Right renal pelvis (tissue), 4 donors: ENCODE measurements around the gene LDB2. TPM values are rescaled to one million over a fixed set of nuclear protein-coding genes. Genes with fewer than 3 reads are reported as not detected.

Experiments used
- DNase-seq, 4 donors: peaks; one replicate each; pipeline ENCODE4 v3.0.0-alpha.2; 2013; ENCODE audit warnings: low read depth in 4 of 4, low spot score in 3 of 4, missing footprints in 1 of 4
- polyA plus RNA-seq, 4 donors: library from polyadenylated mRNA; unstranded; fragments of 120-200 nt; gene quantifications; one replicate each; pipeline ENCODE4 v1.2.1, GENCODE V29; 2013; ENCODE audit not compliant: insufficient read length in 4 of 4

Gene LDB2
- polyA plus RNA-seq, 4 donors: 84.4 to 109 (median 108) TPM

GRCh38 chr4:16608611-16609125 is 289.8 kb downstream of the LDB2 start:
- no peak for DNase-seq

DNA sequence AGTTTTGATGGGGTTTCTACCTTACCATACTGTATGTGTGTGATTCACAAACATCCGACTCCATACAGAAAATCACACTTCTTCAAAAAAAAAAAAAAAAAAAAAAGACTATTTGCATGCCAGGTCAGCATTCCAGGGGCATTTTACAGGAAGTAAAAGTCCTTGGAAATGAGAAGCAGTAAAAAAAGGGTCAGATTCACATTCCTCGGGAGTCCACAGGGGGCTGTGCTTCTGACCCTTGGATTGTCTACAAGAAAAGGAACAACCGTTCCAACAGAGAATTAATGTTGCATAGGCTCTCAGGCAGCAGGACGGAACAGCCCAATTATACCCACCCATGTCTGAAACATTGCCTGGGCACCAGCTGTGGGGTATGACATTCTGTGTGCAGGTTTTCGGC is 290.3 kb downstream of the LDB2 start:
- no peak for DNase-seq

DNA sequence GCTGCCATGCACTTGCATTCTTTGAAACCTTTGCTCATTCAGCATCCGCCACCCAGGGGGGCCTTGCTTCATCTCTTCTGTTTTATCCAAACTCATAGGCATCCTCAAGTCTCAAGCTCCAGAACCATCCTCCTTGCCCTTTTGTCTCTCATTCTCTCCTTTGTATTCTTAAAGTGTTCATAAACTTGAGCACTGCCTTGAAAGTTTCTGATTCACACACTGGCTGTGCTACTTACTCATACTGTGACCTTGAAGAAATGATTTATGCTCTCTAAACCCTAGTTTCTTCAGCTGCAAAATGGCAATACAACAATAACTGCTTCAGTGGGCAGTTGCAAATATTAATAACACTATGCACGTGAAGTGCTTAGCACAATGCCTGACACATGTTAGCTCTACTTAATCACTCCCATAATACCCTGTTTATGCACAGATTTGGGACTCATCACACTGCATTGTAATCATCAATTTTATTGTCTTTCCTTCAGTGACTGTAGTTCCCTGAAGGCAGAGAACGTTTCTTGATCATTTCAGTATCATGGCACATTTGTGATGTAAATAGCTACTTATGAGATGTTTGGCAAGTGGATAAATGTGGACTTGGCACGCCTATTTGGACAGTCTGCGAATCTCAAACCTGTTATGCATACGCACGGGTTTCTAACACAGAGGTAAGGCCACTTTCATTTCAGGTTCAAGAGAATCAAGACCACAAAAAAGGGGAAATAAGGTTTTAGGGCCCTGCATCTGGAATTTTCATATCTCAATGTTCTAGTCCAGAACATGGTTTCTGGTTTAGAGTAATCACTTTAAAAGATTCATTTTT is 291.0 kb downstream of the LDB2 start:
- DNase-seq: no peak

DNA sequence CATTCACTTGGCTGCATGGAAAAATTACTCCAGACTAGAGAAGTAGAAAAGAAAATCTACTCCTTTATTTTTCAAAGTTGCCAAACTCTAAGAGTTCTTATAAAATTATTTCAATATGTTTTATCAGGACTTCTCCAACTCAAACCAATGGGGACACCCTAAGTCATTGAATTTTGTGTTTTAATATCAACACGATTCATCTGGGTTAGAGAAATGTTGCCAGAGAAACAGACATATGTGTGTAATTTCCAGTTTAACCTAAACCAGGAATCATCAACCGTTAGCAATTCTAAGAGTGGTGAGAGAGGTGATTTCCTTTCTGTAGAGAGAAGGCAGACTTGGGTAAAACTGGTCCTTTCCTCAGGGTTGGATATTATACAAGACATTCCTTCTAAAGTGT is 291.8 kb downstream of the LDB2 start:
- DNase-seq: no peak

GRCh38 chr4:16603178-16603577 is 295.3 kb downstream of the LDB2 start:
- no peak for DNase-seq

- DNase-seq: no peak
These were observed 299.7 kb downstream of the LDB2 start for GRCh38 chr4:16598597-16599206.

DNA sequence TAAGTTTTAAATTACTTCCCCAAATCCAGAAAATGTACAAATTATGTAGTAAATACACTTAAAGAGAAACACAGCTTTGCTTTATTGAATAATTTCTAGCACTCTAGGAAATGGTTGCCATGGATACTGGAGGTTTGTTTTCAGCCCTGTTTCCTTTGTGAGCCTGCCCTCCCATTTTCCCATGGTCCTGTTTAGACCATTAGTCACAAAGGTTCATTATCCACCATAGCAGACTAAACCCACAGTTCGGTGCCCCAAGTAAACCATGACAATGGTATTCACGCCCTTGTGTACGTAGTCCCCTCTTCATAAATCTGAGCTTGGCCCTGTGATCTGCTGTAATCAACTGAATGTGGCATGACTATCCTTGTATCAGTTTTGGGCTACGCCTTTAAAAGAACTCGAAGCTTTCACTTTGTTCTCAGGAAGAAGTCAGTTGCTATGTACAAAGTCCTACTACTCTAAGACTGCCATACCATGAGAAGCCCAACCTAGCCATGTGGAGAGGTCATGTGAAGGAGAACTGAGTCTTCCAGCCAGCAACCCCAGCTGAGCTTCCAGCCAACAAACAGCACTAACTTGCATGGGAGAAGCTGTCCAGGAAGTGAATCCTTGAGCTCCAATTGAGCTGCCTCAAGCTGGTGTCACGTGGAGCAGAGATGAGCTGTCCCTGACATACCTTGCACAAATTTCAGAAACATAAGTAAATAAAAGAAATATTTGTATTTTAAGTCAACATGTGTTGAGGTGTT is 300.4 kb downstream of the LDB2 start:
- no peak for DNase-seq

DNA sequence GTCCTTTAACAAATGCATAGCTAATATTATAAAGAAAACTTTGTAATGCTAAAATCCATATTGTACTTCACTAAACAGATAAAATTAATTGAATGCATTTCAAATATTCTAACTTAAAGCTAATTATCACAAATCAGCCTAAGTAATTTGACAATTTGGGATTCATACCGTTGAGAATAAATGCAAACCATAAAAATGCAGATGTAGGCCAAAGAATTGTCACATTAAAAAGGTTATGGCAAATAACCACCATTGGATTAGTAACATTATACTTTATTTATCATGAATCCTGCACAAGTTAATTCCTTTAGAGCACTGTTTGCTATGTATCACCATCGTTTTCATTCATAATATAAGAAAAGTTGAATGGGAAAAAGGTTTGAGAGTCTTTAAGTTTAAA is 301.0 kb downstream of the LDB2 start:
- DNase-seq: no peak

GRCh38 chr4:16596267-16596666 is 302.2 kb downstream of the LDB2 start:
- no peak for DNase-seq

- no peak for DNase-seq
These were observed 304.3 kb downstream of the LDB2 start for GRCh38 chr4:16594128-16594527.

DNA sequence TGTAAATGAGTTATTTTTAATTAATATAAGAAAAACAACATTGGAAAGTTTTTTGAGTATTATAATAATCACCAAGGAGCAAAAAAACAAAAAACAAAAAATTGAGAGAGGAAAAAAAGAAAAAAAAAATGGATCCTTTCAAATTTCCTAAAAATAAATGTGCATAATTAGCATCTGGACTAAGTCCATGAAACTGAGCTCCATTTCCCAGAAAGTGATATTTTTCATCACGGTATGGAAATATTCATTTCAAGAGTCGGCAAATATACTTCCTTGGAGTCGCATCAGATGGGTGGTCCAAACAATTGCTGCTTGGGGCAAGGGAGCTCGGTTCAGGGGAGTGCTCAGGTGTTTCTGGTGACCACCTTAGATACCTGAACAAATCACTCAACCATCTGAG is 305.1 kb downstream of the LDB2 start:
- DNase-seq: no peak

GRCh38 chr4:16591272-16591826 is 307.1 kb downstream of the LDB2 start:
- DNase-seq: no peak

DNA sequence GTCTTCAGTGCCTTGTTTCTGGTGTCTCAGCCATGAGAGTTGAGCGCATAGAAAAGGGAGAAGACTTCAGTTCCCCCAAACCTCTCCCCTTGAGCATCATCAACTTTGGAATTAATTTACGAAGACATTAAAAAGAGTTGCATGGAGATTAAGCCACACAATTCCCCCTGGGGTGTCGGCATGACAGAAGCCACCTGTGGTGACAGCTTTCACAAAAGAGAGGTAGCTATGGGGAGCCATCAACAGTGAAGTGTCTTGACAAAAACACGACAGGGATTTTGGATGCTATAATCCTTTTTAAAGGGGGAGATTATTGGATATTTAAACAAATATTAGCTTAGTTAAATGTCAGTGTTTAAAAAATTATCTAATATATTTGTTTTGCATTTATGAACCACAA is 307.6 kb downstream of the LDB2 start:
- DNase-seq: no peak

GRCh38 chr4:16588651-16589050 is 309.8 kb downstream of the LDB2 start:
- DNase-seq: no peak

DNA sequence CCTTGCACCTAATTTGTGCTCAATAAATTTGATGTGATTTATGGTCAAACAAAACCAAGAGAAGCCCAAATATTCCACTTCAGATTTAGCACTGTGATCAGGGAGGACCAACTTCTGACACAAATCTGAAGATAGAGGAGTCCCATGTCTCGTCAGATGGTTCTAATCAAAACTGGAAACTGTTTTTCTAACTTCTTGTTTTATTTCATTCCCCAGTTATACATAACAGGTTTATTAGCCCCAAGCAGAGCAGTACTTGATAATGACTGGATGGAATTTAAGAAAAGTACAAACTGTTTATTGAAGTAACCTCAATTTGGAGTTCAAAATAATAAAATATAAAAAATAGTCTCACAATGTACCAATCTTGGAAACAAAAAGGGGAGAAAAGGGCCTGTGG is 310.3 kb downstream of the LDB2 start:
- DNase-seq: no peak

DNA sequence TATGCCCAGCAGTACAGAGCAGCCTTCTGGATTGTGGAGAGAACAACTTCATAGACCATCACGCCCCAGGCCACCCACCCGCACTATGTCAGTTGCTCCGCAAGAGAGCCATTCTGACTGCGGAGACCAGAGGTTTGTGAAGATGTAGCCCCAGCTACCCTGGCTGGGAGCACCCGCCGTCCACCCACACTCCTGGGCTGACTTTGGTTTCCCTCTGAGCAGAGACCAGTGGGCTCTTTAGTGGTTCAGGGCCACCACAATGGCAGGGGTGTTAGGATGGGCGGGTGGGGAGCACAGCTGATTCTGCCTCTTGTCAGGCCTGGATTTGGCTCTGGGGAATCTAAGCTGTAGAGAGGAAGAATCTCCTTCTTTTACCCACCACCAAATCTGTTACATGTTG is 313.4 kb downstream of the LDB2 start:
- DNase-seq: no peak

- DNase-seq: no peak
These were observed 314.7 kb downstream of the LDB2 start for GRCh38 chr4:16583764-16584163.

GRCh38 chr4:16582526-16582925 is 315.9 kb downstream of the LDB2 start:
- DNase-seq: no peak

DNA sequence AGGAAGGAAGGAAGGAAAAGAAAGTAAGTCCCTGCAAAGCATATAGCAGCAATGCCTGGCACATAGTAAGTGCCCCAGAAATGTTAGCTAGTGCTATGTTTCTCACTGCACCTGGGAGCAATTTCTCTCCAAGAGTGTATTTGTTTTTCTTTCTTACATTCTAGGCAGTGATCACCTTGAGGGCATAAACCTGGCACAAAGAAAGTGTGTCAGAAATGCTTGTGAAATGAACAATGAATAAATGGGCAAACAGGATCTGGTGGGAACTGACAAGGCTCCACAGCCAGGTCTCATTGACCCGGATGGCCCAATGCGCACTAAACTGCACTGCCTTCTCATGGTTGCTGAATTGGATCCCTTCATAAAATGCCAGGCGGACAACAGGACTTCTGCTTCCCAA is 316.4 kb downstream of the LDB2 start:
- DNase-seq: no peak

DNA sequence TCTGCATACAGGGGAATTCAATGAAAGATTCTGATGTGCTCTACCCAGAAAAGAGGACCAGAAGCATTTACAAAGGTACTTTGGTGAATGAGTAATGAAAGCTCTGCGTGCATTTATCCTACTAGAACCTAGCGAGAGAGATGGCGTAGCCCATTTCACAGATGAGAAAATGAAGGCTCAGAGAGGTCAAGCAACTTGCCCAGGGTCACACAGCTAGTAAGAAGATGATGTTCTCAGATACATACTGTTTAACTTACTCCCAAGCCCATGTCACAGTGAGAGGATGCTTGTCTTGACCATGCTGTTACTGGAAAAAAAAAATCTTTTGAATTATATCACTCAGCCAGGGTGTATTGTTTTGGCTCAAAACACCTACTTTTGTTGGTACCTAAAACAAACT is 317.3 kb downstream of the LDB2 start:
- DNase-seq: no peak

GRCh38 chr4:16580514-16580913 is 317.9 kb downstream of the LDB2 start:
- no peak for DNase-seq
